Measurements from ENCODE around the gene HSPB9.

The HSPB9 gene

DNA sequence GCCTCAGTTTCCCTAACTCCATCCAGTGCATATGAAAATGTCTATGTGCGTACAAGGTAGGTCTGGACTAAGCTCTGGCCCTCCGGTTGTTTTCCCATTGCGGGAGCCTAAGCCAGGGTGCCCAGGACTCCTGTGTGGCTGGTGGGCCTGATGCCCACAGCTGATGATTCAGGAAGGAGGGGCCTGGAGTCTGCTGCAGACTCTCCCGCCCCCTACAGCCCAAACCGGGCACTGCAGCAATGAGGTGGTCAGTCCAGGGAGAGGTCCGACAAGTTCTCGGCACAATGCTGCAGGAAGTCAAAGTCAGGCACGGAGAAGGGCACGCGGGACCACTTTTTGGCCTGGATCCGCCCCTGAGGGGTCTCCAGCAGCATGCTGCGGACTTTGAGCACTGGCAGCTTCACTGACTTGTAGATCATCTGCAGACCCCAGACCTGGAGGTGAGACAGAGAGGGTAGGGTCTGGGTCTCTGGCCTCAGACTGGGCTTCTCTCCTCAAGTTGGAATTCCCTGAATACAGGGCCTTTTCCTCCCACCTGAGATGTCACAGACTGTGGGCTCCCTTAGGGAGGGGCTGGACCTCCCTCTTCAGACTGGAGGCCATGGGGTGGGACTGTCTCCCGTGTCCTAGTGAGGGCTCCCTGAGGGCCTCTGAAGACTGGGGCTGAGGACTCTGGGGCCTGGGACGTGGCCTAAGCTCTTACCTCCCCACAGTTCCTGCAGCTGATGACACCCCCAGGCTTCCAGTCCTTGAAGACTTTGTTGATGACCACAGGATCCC lies 20.9 kb upstream of the HSPB9 start:
- DNase-seq, result peak; percentile 18

GRCh38 chr17:42103221-42103954 lies 19.2 kb upstream of the HSPB9 start:
- DNase-seq, result no peak

- no peak for DNase-seq
These were observed 18.3 kb upstream of the HSPB9 start for GRCh38 chr17:42104264-42104663.

- DNase-seq, result no peak
These were observed 16.6 kb upstream of the HSPB9 start for GRCh38 chr17:42106009-42106408.

- no peak for DNase-seq
These were observed 15.5 kb upstream of the HSPB9 start for GRCh38 chr17:42107124-42107523.

- peak; percentile 86 for DNase-seq
These were observed 14.7 kb upstream of the HSPB9 start for GRCh38 chr17:42107597-42108576.

DNA sequence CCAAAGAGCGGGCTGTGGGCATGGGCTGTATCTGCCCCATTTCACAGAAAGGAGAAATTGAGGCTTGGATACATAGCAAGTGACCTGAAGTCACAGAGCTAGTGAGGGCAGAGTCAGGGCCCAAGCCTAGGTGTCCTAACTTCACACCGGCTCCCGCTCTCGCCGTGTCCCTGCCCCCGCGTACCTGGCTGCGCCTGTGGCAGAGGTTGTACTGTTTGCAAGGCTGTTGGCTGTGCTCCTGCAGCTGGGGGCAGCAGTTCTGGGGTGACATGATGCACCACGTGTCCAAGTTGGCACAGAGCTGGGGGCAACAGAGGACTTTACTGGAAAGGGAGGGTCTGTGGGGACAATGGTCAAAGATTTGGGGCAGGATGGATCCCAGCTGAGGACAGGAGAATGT lies 13.5 kb upstream of the HSPB9 start:
- no peak for DNase-seq

DNA sequence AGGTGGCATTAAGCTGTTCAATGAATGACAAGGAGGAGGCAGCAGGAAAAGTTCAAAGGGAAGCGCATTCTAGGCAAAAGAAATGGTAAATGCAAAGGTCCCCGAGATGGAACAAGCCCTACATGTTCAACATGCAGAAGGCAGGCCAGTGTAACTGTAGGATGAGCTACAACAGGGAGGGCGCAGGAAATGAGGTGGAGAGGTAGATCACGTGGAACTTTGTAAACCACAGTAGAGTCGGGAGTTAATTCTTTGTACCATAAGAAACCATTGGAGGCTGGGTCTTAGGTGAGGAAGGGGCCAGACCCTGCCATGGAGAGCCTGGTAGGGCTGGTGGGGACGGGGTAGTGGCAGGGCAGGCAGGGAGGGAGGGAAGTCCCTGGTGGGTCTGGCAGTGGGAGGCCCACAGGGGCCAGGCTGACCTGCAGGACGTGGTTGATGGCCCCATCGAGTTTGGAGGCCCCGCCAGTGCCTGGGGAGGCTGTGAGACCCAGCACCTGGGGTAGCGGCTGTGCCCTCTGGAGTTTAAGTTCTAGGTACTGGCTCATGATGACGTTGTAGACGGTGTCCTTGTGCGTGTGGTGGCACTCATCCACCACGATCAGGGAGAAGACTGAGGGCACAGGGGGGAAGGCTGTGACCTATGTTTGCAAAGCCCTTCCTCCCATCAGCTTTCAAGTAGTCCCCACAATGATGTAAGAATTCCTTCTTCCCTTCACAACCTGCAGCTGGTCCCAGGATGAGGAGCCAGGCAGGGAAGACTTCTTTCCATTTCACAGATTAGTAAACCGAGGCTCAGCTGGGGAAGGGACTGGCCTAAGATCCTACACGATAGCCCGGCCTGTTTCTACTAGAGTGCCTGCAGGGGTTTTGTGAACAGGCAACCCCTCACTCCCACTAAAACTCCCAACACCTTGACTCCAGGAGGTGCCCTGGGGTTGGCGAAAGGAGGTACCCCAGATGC lies 12.0 kb upstream of the HSPB9 start:
- DNase-seq, result no peak

GRCh38 chr17:42111265-42111636 lies 11.4 kb upstream of the HSPB9 start:
- no peak for DNase-seq

DNA sequence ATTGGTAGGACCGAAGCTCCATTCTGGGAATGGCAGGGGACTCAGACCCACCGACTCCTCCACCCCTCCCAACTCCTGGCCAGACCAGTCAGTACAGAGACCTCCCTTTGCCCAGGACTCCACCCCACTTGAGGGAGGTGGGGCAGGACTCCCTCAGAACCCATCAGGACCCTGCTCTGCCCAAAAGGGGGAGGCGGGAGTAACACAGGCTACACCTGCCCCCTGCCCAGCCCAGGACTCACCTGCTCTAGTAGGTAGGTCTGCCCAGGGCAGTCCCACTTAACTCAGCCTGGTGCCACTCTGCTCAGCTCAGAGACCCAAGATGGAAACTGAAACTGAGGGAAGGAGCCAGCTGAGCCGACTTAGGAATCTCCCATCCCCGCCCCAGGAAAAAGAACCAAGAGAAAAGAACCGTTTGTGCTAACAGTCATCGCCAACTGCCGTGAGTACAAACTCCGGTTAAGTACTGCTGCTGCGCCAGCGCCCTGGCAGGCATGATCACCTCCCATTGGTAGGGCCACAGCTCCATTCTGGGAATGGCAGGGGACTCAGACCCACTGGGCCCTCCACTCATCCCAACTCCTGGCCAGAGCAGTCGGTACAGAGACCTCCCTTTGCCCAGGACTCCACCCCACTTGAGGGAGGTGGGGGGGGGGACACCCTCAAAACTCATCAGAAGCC lies 10.6 kb upstream of the HSPB9 start:
- DNase-seq, result no peak

DNA sequence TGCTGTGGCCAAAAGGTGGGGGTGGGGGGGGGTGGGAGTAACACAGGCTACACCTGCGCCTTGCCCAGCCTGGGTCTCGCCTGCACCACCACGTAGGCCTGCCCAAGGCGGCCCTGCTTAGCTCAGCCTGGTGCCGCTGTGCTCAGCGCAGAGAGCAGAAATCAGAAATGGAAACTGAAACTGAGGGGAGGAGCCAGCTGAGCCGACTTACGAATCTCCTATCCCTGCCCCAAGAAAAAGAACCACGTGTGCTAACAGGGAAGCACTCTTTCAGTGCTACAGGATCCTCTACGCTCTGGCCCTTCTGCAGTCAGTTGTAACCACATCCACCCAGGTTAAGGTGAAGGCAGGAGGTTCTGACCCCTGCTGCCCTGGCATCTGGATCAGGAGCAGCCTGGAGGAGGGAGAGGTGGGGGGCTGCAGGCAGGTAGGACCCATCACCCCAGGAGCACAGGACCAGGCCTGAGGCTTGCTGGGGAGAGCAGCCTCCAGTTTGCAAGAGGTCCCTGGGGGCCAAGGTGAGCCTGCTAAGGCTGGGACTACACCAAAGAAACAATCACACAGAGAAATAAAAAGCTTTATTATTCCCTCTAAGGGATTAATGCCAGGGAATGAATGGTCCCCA lies 9.9 kb upstream of the HSPB9 start, which contains the start of gene DHX58:
Gene DHX58 (minus strand): TSS at position 163 of the 625 bp plus-strand sequence. CDS start 822 bp downstream, outside the sequence.
- DNase-seq, result no peak

DNA sequence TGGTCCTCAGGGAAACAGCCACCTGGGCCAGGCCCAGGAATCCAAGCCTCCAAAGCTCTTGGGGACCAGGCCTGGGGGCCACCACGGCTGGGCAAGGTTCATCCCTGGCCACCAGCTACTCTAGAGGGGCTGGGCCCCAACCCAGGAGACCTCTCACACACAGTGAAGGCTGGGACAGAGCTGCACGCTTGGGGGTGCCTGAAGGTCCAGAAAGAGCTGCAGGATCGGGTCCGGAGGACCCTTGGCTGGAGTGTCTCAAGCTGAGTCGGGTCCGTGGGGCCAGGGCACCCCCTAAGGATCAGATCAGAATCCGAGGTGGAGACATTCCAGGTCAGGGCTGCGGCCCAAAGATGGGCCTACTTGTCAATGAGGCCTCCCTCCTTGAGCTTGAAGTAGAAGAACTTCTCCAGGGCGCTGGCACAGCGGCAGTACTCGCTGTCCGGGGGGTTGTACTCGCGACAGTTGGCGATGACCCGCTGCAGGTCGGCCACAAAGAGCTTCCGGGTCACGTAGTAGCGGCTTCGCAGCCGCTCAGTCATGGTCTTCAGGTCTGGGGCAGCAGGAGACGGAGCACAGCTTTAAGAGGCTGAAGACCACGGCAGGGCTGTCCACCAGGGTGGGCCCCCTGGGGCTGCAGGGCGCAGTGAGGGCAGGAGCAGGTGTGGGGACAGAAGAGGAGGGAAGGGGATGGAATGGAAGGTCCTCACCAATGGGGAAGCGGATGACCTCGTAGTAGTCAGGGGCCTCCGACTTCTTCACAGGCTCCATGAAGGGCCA lies 9.1 kb upstream of the HSPB9 start:
- DNase-seq, result no peak

DNA sequence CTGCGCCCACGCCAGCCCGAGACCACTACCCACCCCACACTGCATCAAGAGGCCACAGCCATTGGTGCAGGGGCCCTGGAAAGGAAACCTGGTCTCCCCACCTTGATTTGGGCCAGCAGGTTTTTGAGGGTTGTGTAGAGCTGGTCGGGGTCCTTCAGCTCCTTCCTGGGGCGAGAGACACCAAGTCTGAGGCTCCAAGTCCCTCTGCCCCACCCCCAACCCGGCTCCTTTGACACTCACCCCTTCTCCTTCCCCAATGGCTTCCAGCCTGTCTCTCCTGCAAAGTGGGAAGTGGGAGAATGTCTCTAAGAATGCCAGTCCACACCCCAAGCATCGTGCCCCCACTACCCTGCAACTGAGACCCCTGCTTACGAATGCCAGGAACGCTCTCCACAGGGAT lies 8.5 kb upstream of the HSPB9 start:
- DNase-seq, result no peak

DNA sequence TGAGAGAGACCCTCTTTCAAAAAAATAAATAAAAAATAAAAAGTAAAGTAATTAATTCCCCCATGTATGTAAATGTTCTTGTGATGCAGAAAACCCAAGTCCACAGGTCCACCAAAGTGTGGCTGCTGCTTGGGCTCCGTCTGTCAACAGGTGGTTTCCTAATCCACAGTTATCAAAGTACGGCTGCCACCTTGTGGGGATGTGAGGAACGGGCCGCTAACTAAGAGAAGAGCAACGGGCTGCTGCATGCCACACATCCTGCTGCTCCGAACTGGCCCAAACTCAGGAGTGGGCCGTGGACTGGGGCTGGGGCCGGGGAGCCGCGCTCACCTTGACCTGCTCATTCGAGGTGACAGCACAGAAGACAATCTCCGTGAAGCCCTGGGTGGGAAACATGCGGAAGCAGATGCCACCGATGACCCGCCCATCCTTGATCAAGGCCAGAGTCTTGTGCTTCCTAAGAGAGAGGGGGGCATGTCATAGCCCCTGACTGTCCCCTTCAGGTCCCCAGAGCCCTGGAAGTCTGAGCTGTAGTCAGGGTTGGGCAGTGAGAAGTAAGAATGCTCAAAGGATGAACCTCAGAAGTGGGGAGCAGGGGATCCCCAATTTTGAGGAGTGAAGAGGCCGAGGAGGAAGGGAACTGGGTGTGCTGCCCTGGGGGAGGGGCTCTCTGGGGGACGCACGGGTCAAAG lies 5.8 kb upstream of the HSPB9 start:
- DNase-seq, result peak; percentile 63

GRCh38 chr17:42117397-42118125 lies 5.0 kb upstream of the HSPB9 start:
- no peak for DNase-seq

DNA sequence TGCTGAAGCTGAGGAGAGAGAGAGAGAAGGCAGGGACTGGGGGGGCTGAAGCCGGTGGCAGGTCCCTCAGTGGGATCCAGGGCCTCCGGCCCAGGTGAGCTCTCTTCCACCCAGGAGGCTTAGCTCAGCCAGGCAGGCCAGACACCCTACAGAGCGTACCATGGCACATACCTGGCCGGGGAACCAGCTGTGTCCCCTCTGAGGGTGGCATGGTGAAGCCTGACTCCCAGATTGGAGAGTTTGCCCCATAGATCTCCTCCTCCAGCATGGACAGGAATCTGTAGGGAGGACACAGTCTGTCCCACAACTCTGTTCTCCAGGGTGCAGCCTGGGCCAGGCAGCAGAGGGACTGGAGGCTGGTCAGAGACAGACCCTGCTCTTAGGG lies 4.5 kb upstream of the HSPB9 start:
- no peak for DNase-seq

GRCh38 chr17:42118545-42118944 lies 4.1 kb upstream of the HSPB9 start:
- peak; percentile 3 for DNase-seq

- DNase-seq, result no peak
These were observed 3.3 kb upstream of the HSPB9 start for GRCh38 chr17:42119301-42119700.
